ENCODE results near the gene CYSTM1.

The CYSTM1 gene, protein sequence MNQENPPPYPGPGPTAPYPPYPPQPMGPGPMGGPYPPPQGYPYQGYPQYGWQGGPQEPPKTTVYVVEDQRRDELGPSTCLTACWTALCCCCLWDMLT

DNA sequence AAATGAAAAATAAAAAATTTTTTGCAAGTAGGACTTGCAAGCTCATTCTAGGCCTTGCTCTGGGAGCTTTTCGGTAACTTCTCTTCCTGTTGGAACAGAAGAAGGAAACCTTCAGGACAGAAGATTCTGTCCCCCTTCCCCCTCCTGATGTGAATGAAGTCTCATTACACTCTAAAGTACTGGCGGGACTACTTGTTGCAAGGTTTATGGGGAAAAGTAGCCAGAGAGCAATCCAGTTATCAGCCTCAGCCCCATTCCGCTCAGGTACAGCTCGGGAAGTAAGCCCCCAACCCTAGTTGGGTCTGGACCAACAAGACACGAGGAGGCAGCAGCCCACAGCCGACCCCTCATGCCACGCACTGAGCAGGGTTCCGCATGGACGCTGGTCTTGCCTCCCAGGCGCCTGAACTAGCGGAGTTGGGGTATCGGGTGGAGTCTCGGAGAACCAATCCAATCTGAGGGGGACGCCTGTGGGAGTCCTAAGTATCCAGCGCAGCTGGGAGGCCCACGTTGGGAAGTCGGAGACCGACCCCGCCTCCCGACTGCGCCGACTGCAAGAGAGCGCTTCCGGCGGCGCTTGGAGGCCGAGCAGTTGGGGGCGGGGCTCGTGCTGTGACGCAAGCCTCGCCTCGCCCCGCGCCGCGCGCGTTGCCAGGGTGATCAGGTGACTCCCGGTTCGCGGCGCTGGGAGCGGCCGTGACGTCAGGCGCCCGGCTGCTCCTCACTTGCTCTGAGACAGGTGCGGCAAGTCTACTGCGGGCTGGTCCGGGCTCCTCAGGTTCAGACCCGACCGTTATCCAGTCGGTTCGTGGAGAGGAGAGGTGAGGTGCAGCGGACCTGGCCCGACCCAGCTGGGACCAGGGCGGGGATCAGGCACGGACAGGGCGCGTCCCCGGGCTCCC, at the start of gene CYSTM1:
Gene CYSTM1, plus strand, starts transcription at position 724 of the 902 bp plus-strand sequence. CDS start 19,278 bp downstream, outside the sequence.
- DNase-seq = peak; percentile 96

- DNase-seq = no peak
These were observed 49.4 kb upstream of the CYSTM1 start, which contains the start of gene IGIP for GRCh38 chr5:140125637-140126036. TSS of gene IGIP (plus strand) at chr5:140125937. CDS start at chr5:140128477, 2,540 bp downstream.

- DNase-seq = no peak
These were observed 48.5 kb upstream of the CYSTM1 start for GRCh38 chr5:140126315-140127012.

DNA sequence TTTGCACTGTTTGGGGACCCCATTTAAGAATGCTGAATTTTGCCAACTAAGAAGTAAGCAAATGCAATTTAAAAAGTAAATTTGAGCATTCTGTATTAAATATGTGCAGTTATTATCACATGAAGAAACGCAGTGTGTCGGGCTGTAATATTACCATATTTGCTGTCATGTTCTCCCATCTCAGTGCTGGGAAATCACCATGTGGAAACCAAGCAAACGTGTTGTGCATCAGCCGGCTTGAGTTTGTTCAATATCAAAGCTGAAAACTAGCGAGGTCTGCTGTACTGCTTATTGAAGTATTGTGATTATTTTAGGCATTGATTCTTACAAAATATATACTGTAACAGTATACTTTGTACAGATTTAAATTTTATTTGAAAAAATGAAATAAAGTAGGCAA, 46.6 kb upstream of the CYSTM1 start:
- no peak for DNase-seq

DNA sequence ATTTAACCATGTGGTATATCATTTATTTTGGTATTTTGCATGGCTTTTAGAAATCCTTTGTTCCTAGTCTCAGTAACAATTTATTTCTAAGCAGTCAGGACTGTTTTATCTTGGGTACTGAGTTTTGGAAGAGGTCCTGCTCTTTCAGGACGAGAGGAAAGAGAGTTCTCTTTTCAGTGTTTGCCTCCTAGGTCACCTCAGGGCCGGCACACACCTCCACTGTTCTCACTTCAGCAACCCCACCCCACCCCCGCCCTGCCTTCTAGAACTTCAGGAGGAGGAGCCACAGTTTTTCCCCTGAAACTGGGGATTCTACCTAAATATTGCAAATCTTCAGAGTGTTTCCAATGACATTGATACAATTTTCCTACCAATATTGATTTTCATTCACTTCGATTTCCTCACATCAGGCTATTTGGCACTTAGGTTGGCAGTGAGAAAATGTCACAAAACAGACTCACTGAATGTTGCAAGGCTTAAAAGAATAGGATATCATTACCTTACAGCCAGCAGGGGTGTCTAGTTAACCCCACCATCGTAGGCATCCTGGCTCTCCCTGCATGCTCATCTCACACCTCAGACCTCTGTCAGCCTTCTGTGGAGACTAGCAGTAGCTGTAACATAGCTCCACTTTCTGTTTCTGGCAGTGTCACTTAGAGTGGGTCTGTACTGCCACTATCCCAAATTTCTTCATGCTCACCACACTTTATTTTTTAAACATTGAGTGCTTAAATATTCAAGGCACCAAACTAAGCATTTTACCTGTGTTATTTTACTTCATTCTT, 43.8 kb upstream of the CYSTM1 start:
- no peak for DNase-seq

GRCh38 chr5:140131967-140132409, 43.0 kb upstream of the CYSTM1 start:
- no peak for DNase-seq

DNA sequence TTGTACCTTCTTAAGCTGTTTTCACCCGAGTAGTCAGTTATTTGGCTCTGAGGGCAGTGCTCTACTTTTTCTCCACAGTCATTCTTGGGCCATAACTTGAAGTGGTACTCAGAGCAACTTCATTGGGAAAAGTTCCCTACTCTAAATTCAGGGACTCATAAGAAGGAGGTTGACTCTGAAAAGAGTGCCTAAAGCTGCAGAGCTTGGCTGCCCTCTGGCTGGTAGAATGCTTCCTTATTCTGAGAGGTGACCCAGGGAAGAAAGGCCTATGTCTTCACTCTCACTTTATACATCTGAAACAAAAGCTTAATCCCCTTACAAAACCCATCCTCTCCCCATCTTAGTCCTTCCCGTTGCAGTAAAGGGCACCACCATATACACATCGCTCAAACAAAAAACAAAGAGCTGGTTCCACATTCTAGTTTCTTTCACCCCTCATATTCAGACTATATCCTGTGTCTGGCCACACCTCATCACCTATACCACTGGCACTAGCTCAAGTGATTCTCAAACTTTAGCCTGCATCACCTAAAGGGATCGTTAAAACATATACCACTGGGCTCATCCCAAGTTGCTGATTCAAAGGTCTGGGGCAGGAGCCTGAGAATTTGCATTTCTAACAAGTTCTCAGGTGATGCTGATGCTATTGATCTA, 41.3 kb upstream of the CYSTM1 start:
- no peak for DNase-seq

- no peak for DNase-seq
These were observed 40.6 kb upstream of the CYSTM1 start for GRCh38 chr5:140134277-140134935.

DNA sequence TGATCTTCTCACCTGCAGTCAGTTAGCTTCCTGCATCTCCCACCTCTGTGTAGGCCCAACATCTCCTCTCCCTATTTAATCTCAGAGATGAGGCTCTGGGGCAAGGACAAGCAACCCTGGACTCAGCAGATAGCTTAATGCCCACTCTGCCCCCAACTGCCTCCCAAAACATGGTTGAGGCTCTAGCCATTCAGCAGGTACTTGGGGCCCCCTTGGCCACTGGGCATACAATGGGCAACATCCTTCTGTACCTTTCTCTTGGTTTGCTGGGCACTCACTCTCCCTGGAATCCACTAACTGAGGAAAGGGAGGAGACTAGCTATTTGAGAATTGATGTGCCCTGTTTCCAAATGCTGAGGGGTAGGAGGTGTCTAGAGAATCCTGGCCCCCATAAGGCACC, 39.9 kb upstream of the CYSTM1 start:
- no peak for DNase-seq

DNA sequence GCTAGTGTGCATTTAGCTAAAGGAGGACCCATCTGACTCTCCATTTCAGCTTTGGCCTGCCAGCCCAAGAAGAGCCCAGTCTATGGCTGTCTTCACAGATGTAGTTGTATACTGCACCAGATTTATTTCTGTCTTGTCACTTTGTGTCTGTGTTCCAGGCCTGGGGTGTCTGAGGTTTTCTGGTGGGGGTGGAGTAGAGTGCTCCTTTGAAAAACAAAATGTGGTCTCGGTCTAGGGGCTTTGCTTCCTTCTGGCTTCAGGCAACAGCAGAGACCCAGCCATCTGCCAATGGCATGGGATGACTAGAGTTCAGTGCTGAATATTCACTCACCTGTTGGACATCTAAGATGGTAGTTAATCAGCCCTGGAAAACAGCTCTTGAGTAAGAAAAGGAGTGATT, 38.4 kb upstream of the CYSTM1 start:
- no peak for DNase-seq

GRCh38 chr5:140140435-140140834, 34.6 kb upstream of the CYSTM1 start:
- DNase-seq = no peak

- DNase-seq = no peak
These were observed 33.7 kb upstream of the CYSTM1 start for GRCh38 chr5:140141241-140141640.

DNA sequence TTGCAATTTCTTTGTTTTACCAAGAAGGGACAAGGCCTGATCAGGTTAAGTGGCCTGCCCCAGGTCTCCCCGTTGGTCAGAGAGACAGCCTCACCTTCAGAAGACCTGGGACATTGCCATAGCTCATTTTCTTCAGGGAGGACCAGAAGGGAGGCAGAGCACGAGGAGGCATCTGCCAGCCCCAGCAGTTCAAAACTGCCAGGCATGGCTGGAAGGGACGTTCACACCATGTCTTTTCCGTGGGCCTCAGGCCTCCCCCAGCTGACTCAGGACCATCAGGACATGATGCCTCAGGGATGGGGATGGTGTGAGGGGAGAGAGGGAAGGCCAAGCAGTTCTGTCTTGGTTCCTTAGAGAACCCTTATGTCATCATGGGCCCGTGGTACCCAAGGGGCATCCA, 32.7 kb upstream of the CYSTM1 start:
- DNase-seq = no peak

DNA sequence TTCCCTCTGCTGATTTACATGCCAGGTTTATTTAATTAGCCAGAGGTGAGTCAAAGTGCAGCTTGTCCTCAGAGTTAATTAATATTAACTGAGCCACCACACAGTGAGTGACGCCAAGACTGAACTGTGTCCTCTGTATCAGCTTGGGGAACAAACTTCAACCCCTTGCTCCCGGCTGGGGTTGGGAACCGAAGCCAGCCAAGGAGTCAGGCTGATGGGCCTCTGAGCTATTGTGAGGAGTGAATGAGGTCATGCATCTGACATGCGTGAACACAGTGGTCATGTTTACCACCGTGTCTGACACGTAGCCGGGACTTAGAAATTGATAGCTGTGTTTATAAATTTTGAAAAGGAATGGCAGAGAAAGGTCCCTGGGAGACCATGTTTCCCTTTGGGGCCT, 32.1 kb upstream of the CYSTM1 start:
- DNase-seq = no peak

DNA sequence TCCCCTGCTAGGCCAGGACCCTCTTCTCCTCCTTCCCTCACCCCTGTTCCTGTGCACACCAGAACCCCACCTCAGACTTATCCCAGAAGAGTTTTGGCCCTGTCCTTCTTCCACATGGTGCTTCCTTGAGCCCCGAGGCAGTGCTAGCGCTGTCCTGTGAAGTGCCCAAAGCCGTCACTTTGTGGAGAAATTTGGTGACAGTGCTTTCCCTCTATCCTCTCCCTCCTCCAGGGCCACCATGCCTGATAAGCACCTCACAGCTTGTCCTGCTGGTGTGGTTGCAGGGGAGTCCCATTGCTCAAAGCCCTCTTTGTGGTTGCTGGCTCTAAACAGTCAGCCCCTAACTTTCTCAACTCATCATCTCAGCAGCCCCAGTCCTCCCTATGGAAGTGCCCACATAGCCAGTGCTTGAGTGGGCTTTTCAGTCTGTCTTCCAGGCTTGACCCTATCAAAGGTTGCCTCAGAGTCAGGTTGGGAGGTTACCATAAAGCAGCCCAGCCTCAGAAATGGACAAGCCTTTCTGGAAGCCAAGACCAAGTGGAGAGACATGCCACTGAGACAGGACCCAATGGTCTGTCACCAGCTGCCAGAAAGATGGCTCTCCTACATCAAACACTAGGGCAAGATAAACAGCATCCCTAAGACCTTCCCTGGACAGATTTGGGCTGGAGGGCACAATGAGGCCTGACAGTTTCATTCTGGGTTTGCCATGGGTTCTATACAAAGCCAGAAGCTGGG, 31.3 kb upstream of the CYSTM1 start:
- DNase-seq = no peak

DNA sequence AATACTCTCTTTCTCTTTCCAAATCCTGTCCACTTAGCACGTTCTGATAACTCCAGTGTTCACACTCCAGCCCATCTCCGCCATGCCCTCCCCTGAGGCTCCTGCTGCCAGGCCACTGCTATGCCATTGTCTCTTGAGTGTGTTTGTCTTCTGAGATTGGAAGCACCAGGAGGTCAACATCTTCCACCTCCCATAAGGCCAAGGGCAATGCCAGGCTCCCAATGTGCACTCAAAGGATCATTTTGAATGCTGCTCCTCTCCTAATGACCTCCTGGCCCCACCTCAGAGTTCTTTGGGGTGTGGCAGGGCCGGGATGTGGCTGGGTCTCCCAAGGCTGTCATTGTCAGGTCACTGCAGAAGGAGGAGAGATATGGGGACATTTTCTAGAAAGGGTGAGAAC, 29.7 kb upstream of the CYSTM1 start:
- DNase-seq = no peak

GRCh38 chr5:140145818-140146522, 29.0 kb upstream of the CYSTM1 start:
- DNase-seq = peak; percentile 64

DNA sequence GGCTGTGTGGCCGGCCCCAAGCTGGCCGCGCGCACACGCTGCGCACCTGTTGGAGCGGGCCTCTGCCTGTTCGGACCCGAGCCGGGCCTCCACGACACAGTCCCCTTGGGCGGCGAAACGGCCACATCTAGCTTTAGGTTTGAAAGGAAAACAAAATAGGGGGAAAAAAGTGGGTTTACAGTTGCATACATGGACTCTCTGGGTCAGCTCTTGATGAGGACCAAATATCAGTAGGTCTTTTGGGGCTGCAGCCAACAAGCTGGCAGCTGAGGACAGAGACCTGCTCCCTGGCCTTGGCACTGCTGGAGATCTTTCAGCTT, 28.5 kb upstream of the CYSTM1 start:
- no peak for DNase-seq

GRCh38 chr5:140147460-140147859, 27.5 kb upstream of the CYSTM1 start:
- no peak for DNase-seq

GRCh38 chr5:140148508-140148907, 26.5 kb upstream of the CYSTM1 start:
- no peak for DNase-seq

- no peak for DNase-seq
These were observed 24.8 kb upstream of the CYSTM1 start for GRCh38 chr5:140150201-140150600.
